Neural cell (in vitro differentiated cells): ENCODE results near the gene USP32. TPM values are rescaled to one million over a fixed set of nuclear protein-coding genes. Genes with fewer than 3 reads are reported as not detected.

ENCODE experiments used
- H2AFZ ChIP-seq: fragments of 200-600, 300-800 bp; sonication (generic), shearing (Covaris generic); 2 replicates; pipeline ENCODE4 v1.6.0; 2014; ENCODE audit warnings: low read depth, mild to moderate bottlenecking, antibody characterized with exemption, low read length, moderate library complexity
- H3F3A ChIP-seq: fragments of 200-600 bp; shearing (Covaris generic); 2 replicates; pipeline ENCODE4 v1.6.1; 2016; ENCODE audit warnings: mild to moderate bottlenecking, moderate library complexity, mixed read lengths, antibody characterized with exemption, low read length; ENCODE audit not compliant: insufficient read depth, poor library complexity, severe bottlenecking
- H3K27ac ChIP-seq: fragments of 200-600, 300-800 bp; sonication (generic), shearing (Covaris generic); 2 replicates; pipeline ENCODE4 v1.5.1; 2014; ENCODE audit warnings: mild to moderate bottlenecking, low read length, moderate library complexity
- H3K27me3 ChIP-seq: fragments of 300-800, 200-600 bp; sonication (generic), shearing (Covaris generic); 2 replicates; pipeline ENCODE4 v1.6.0; 2014; ENCODE audit warnings: mild to moderate bottlenecking, low read depth, low read length, moderate library complexity; ENCODE audit not compliant: insufficient read depth
- H3K36me3 ChIP-seq: fragments of 300-800, 200-600 bp; sonication (generic), shearing (Covaris generic); 2 replicates; pipeline ENCODE4 v1.5.1; 2014; ENCODE audit warnings: mild to moderate bottlenecking, antibody characterized with exemption, low read length, moderate library complexity; ENCODE audit not compliant: insufficient read depth
- H3K4me2 ChIP-seq: fragments of 300-800, 200-600 bp; sonication (generic), shearing (Covaris generic); 2 replicates; pipeline ENCODE4 v1.6.0; 2014; ENCODE audit warnings: mild to moderate bottlenecking, low read length
- H3K4me3 ChIP-seq: fragments of 300-800, 200-600 bp; sonication (generic), shearing (Covaris generic); 2 replicates; pipeline ENCODE4 v1.5.1; 2014; ENCODE audit warnings: mild to moderate bottlenecking, low read length, moderate library complexity
- H3K79me2 ChIP-seq: fragments of 200-600 bp; shearing (Covaris generic); replicated peaks from 2 replicates; pipeline ENCODE4 v1.6.0; 2014; ENCODE audit warnings: mild to moderate bottlenecking, low read length, moderate library complexity; ENCODE audit not compliant: insufficient read depth
- H3K9ac ChIP-seq: fragments of 300-800, 200-600 bp; sonication (generic), shearing (Covaris generic); 2 replicates; pipeline ENCODE4 v1.6.1; 2016; ENCODE audit warnings: mild to moderate bottlenecking, low read length, mixed read lengths
- H3K9me2 ChIP-seq: fragments of 200-600 bp; shearing (Covaris generic); 2 replicates; pipeline ENCODE4 v1.6.1; 2016; ENCODE audit warnings: mild to moderate bottlenecking, low read length, mixed read lengths; ENCODE audit not compliant: insufficient read depth
- H3K9me3 ChIP-seq: fragments of 200-600, 300-800 bp; sonication (generic), shearing (Covaris generic); 2 replicates; pipeline ENCODE4 v1.6.1; 2016; ENCODE audit warnings: mild to moderate bottlenecking, mixed run types, low read length, moderate library complexity, mixed read lengths
- H4K20me1 ChIP-seq: fragments of 200-600 bp; shearing (Covaris generic); 2 replicates; pipeline ENCODE4 v1.6.1; 2016; ENCODE audit warnings: mild to moderate bottlenecking, mixed run types; ENCODE audit not compliant: insufficient read depth
- CTCF ChIP-seq: fragments of 450-650 bp; IDR thresholded peaks from 2 replicates; pipeline ENCODE4 v1.5.1; 2014; ENCODE audit warnings: antibody characterized with exemption, mild to moderate bottlenecking, moderate library complexity; ENCODE audit not compliant: poor library complexity, severe bottlenecking
- EP300 ChIP-seq: fragments of 450-650 bp; conservative IDR thresholded peaks from 2 replicates; pipeline ENCODE4 v1.6.1; 2014; ENCODE audit warnings: antibody characterized with exemption, mild to moderate bottlenecking, moderate library complexity; ENCODE audit not compliant: poor library complexity, severe bottlenecking
- EZH2 ChIP-seq: fragments of 200-600, 300-800 bp; shearing (Covaris generic), sonication (generic); IDR thresholded peaks from 2 replicates; pipeline ENCODE4 v1.6.1; 2014; ENCODE audit warnings: antibody characterized with exemption, low read length, borderline replicate concordance, mild to moderate bottlenecking; ENCODE audit not compliant: insufficient read depth, poor library complexity, severe bottlenecking
- MXI1 ChIP-seq: fragments of 450-650 bp; conservative IDR thresholded peaks from 2 replicates; pipeline ENCODE4 v1.6.1; 2014; ENCODE audit warnings: antibody characterized with exemption, mild to moderate bottlenecking; ENCODE audit not compliant: poor library complexity, severe bottlenecking
- POLR2AphosphoS5 ChIP-seq: IDR thresholded peaks from 2 replicates; pipeline ENCODE4 v1.6.1; 2012
- RAD21 ChIP-seq: fragments of 450-650 bp; conservative IDR thresholded peaks from 2 replicates; pipeline ENCODE4 v1.6.1; 2014; ENCODE audit warnings: antibody characterized with exemption, mild to moderate bottlenecking, moderate library complexity
- REST ChIP-seq: IDR thresholded peaks from 2 replicates; pipeline ENCODE4 v1.6.1; 2012; ENCODE audit warnings: borderline replicate concordance
- SMC3 ChIP-seq: fragments of 450-650 bp; conservative IDR thresholded peaks from 2 replicates; pipeline ENCODE4 v1.6.1; 2014; ENCODE audit warnings: antibody characterized with exemption, mild to moderate bottlenecking, moderate library complexity; ENCODE audit not compliant: poor library complexity
- TAF1 ChIP-seq: IDR thresholded peaks from 2 replicates; pipeline ENCODE4 v1.6.1; 2012; ENCODE audit warnings: low read depth
- polyA plus RNA-seq: library from polyadenylated mRNA; depleted of rRNA; stranded (reverse); fragments of >200 nt; gene quantifications from 2 replicates; pipeline ENCODE4 v1.2.3, GENCODE V29; 2014

The USP32 gene
- polyA plus RNA-seq, 1 donor from 2014 or later, result 25.7 TPM

DNA sequence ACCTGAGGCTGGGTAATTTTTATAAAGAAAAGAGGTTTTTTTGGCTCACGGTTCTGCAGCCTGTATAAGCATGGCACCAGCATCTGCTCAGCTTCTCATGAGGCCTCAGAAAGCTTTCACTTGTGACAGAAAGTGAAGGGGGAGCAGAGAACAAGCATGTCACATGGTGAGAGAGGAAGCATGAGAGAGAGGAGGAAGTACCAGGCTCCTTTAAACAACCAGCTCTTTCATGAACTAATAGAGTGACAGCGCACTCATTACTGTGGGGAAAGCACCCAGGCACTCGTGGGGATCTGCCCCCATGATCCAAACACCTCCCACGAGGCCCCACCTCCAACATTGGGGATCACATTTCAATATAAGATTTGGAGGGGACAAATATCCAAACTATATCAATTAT lies 86.8 kb downstream of the USP32 start:
- Histone ChIP-seq H3K27ac (no peak overlapping the region), H3K9ac (no peak overlapping the region), H3K4me3 (no peak overlapping the region), H3K27me3 (no peaks in the 10 kb centered on the region), H3F3A (no peaks in the 10 kb centered on the region), H3K79me2 (no peaks in the 10 kb centered on the region), H3K36me3 (no peaks in the 10 kb centered on the region), H3K4me2 (no peak overlapping the region), H3K9me2 (no peaks in the 10 kb centered on the region), H3K9me3 (no peaks in the 10 kb centered on the region), H2AFZ (no peak overlapping the region), H4K20me1 (no peaks in the 10 kb centered on the region)
- TF ChIP-seq TAF1 (no peak), CTCF (no peak), EP300 (no peak), MXI1 (no peak), REST (no peak), EZH2 (no peak), RAD21 (no peak), POLR2AphosphoS5 (no peak), SMC3 (no peak)

GRCh38 chr17:60304502-60304901 lies 87.4 kb downstream of the USP32 start:
- no peaks in the 10 kb centered on the region for H3K36me3 ChIP-seq
- no peaks in the 10 kb centered on the region for H3K9me2 ChIP-seq
- H3K9me3 ChIP-seq, result no peaks in the 10 kb centered on the region
- no peaks in the 10 kb centered on the region for H3K79me2 ChIP-seq
- no peaks in the 10 kb centered on the region for H3F3A ChIP-seq
- H3K4me2 ChIP-seq, result no peak overlapping the region
- no peak for TF ChIP-seq MXI1
- TF ChIP-seq SMC3, result no peak
- no peak for TF ChIP-seq CTCF
- no peak for TF ChIP-seq EP300
- no peak for TF ChIP-seq TAF1
- TF ChIP-seq POLR2AphosphoS5, result no peak
- no peak for TF ChIP-seq EZH2
- no peak for TF ChIP-seq RAD21
- TF ChIP-seq REST, result no peak
- H4K20me1 ChIP-seq, result no peaks in the 10 kb centered on the region
- no peak overlapping the region for H3K4me3 ChIP-seq
- no peak overlapping the region for H3K27ac ChIP-seq
- H3K9ac ChIP-seq, result no peak overlapping the region
- H2AFZ ChIP-seq, result no peak overlapping the region
- no peaks in the 10 kb centered on the region for H3K27me3 ChIP-seq
